ENCODE results near the gene PIWIL1.

Gene PIWIL1

DNA sequence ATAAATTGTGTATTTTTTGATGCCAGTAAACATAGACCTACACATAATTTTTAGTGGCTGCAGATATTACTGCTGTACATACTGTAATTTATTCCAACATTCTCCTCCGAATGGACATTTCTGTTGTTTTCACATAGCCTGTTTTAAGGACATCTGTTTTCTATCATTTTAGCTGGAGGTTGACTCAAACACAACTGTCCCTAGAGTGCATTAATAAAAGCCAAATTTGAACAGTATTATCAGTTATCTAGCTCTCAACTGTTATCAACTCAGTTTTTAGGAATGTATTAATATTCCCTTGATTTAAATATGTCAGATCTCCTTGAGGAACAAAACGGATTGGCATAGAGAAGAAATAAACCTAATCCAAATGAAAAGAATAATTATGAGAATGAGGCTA is 17.2 kb upstream of the PIWIL1 start:
- no peak for DNase-seq (ENCODE audit: extremely low read depth, low read depth)
- no peak overlapping the region for H3K4me3 ChIP-seq (replicated peaks; ENCODE audit: low read depth, low read length)
- TF ChIP-seq, protein P1, sequence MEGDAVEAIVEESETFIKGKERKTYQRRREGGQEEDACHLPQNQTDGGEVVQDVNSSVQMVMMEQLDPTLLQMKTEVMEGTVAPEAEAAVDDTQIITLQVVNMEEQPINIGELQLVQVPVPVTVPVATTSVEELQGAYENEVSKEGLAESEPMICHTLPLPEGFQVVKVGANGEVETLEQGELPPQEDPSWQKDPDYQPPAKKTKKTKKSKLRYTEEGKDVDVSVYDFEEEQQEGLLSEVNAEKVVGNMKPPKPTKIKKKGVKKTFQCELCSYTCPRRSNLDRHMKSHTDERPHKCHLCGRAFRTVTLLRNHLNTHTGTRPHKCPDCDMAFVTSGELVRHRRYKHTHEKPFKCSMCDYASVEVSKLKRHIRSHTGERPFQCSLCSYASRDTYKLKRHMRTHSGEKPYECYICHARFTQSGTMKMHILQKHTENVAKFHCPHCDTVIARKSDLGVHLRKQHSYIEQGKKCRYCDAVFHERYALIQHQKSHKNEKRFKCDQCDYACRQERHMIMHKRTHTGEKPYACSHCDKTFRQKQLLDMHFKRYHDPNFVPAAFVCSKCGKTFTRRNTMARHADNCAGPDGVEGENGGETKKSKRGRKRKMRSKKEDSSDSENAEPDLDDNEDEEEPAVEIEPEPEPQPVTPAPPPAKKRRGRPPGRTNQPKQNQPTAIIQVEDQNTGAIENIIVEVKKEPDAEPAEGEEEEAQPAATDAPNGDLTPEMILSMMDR (IDR thresholded peaks at IDR 0.05; ENCODE audit: low read depth, low read length, missing control alignments): no peak

DNA sequence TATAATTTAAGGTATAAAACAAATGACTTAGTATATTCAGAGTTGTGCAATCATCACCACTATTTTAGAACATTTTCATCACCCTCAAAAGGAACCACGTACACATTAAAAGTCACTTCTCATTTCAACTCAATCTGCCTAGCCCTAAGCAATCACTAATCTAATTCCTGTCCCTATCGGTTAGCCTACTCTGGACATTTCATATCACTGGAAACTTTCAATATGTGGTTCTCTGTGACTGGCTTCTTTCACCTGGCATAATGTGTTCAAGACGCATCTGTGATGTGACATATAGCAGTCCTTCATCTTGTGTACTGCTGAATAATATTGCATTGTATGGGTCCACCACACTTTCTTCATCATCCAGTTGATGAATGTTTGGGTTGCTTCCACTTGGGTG is 15.4 kb upstream of the PIWIL1 start:
- TF ChIP-seq, protein P1 (IDR thresholded peaks at IDR 0.05; ENCODE audit: low read depth, low read length, missing control alignments): no peak
- DNase-seq (ENCODE audit: extremely low read depth, low read depth): no peak
- H3K4me3 ChIP-seq (replicated peaks; ENCODE audit: low read depth, low read length): no peak overlapping the region

DNA sequence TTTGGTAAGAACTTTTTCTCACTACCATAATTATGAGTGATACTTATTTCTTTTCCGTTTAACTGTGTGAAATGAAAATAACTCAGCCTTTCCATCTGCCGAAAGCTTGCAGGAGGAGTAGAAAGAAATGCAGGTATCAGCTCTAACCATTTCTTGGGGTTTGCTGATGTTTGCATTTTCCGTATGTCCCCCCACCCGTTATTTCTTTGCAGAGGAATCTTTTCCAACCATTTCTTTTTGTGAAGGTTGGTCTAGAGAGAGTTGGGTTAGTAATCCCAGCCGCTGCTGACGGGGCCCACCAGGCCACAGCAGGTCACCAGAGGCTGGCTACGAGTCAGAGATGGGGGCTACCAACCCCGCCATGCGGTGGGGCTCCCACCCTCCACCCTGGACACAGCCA is 7.0 kb upstream of the PIWIL1 start:
- TF ChIP-seq, protein P1 (IDR thresholded peaks at IDR 0.05; ENCODE audit: low read depth, low read length, missing control alignments): no peak
- H3K4me3 ChIP-seq (replicated peaks; ENCODE audit: low read depth, low read length): no peak overlapping the region
- no peak for DNase-seq (ENCODE audit: extremely low read depth, low read depth)

DNA sequence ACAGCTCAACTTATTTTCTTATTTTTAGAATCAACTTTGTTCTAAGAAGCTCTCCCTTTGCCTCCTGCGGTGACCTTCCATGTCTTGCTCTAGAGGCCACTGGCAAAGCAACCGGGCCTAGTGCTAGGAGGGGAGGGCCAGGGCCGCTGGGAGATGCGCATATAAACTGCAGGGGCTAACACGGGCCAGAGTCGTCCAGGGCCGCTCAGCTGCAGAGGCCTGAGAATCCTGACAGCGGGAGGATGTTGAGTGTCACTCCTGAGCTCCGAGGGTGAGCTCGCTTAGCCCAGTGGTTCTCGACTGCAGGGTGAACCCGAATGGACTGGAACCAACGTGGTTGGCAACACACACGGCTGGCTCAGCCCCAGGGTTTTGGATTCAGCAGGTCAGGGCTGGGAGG is 6.5 kb upstream of the PIWIL1 start:
- TF ChIP-seq, protein P1 (IDR thresholded peaks at IDR 0.05; ENCODE audit: low read depth, low read length, missing control alignments): no peak
- DNase-seq (ENCODE audit: extremely low read depth, low read depth): no peak
- H3K4me3 ChIP-seq (replicated peaks; ENCODE audit: low read depth, low read length): no peak overlapping the region

DNA sequence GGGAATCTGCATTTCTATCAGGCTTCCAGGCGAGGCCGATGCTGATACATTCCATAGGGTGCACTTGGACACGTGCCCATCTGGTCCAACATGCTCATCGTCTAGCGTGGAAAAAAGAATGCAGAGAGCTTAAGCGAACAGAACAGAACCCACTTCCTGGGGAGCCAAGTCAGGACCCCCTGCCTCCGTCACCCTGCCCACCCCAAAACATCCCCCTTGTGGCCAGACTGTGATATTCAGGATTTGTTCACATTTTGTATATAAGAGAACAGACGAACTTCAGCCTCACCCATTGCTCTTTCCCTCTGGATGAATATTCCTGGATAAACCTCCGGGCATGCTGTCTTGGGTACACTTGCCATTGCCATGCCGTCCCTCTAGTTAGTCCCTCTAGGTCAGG is 4.3 kb upstream of the PIWIL1 start:
- DNase-seq (ENCODE audit: extremely low read depth, low read depth): no peak
- TF ChIP-seq, protein P1 (IDR thresholded peaks at IDR 0.05; ENCODE audit: low read depth, low read length, missing control alignments): no peak
- H3K4me3 ChIP-seq (replicated peaks; ENCODE audit: low read depth, low read length): no peak overlapping the region

DNA sequence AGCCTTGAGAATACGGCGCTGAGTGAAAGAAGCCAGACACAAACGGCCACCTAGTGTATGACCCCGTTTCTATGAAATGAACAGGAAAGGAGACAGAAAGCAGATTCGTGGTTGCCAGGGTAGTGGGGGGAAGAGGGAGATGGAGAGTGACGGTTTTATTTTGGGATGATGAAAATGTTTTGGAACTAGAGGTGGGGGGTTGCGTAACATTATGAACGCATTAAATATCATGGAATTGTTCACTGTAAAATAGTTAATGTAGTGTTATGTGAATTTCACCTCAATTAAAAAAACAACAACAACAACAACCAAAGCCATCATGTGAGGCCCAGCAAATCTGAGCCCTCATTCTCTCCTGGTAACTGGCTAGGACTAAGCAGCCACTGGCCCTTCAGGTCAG is 3.3 kb upstream of the PIWIL1 start:
- no peak overlapping the region for H3K4me3 ChIP-seq (replicated peaks; ENCODE audit: low read depth, low read length)
- no peak for DNase-seq (ENCODE audit: extremely low read depth, low read depth)
- TF ChIP-seq, protein P1 (IDR thresholded peaks at IDR 0.05; ENCODE audit: low read depth, low read length, missing control alignments): no peak

DNA sequence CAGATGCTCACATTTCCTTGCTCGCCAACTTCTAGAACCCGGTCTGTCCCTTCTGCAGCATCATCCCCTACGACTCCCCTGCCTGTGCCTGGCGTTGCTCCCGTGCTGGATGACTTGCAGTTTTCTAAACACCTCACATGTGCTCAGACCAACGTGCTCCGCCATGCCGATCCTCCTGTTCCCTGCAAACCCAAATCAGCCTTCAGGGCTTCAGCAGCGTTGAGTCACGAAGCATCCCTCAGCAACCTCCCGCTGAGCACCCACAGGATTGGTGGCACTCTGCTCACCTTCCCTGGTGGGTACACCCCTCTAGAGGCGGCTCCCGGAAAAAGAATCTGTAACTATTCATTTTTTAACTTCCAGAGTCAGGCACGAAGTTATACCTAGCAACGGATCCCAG is 2.8 kb upstream of the PIWIL1 start:
- no peak for DNase-seq (ENCODE audit: extremely low read depth, low read depth)
- TF ChIP-seq, protein P1 (IDR thresholded peaks at IDR 0.05; ENCODE audit: low read depth, low read length, missing control alignments): no peak
- H3K4me3 ChIP-seq (replicated peaks; ENCODE audit: low read depth, low read length): no peak overlapping the region

Data from HFF-Myc (cell line).